SK-N-SH (cell line): ENCODE measurements around the gene GNG11. TPM values are rescaled to one million over a fixed set of nuclear protein-coding genes. Genes with fewer than 3 reads are reported as not detected.

Experiments used
- CTCF ChIA-PET: fragments of 300-600, 350-600 bp; formaldehyde crosslinking; extraction: SDS; loops from one replicate; lab custom pipeline; 2021; lab: Yijun Ruan, JAX
- POLR2A ChIA-PET: fragments of 350-600 bp; sonication (Branson Sonifier 250); formaldehyde crosslinking; extraction: SDS; loops from one replicate; lab custom pipeline; 2020; ENCODE audit warnings: antibody characterized with exemption, inconsistent platforms; lab: Yijun Ruan, JAX
- DNase-seq: peaks from one replicate; pipeline ENCODE4 v3.0.0; 2012
- H2AFZ ChIP-seq: fragments of 200-600 bp; sonication (generic); 2 replicates; pipeline ENCODE4 v1.8.1; 2016; ENCODE audit warnings: antibody characterized with exemption, mild to moderate bottlenecking, low read depth
- H3F3A ChIP-seq: fragments of 200-600 bp; sonication (generic); replicated peaks from 2 replicates; pipeline ENCODE3; 2016; ENCODE audit warnings: antibody characterized with exemption, mild to moderate bottlenecking; ENCODE audit not compliant: insufficient read depth
- H3K27ac ChIP-seq, 2 experiments: fragments of 200-500 bp in 1 of 2; fragments of 200-600 bp in 1 of 2; sonication (Bioruptor generic) in 1 of 2; sonication (generic), shearing (Covaris generic) in 1 of 2; 2 replicates each; pipeline versions ENCODE4 v1.5.1 to v1.6.1; 2014 to 2016; ENCODE audit warnings: low read depth in 2 of 2, inconsistent platforms in 1 of 2, low read length in 1 of 2, mild to moderate bottlenecking in 1 of 2, mixed read lengths in 1 of 2
- H3K27me3 ChIP-seq: fragments of 200-600 bp; sonication (generic), shearing (Covaris generic); 2 replicates; pipeline ENCODE4 v1.6.1; 2016; ENCODE audit warnings: mixed run types; ENCODE audit not compliant: insufficient read depth
- H3K36me3 ChIP-seq, 2 experiments: fragments of 200-500 bp in 1 of 2; fragments of 200-600 bp in 1 of 2; sonication (Bioruptor generic) in 1 of 2; sonication (generic) in 1 of 2; replicated peaks in 1 of 2; 2 replicates each; pipeline versions ENCODE3 to v1.5.1; 2014 to 2016; ENCODE audit warnings: low read length in 1 of 2, mild to moderate bottlenecking in 1 of 2; ENCODE audit not compliant: insufficient read depth in 2 of 2, control insufficient read depth in 1 of 2
- H3K4me1 ChIP-seq, 2 experiments: fragments of 200-500 bp in 1 of 2; fragments of 200-600 bp in 1 of 2; sonication (Bioruptor generic) in 1 of 2; sonication (generic), shearing (Covaris generic) in 1 of 2; 2 replicates each; pipeline versions ENCODE4 v1.5.1 to v1.6.1; 2014 to 2016; ENCODE audit warnings: low read depth in 1 of 2, low read length in 1 of 2, mixed run types in 1 of 2; ENCODE audit not compliant: insufficient read depth in 2 of 2, control insufficient read depth in 1 of 2
- H3K4me2 ChIP-seq: fragments of 200-600 bp; sonication (generic), shearing (Covaris generic); 2 replicates; pipeline ENCODE4 v1.6.1; 2017; ENCODE audit warnings: mixed run types
- H3K4me3 ChIP-seq, 2 experiments: fragments of 200-500 bp in 1 of 2; fragments of 200-600 bp in 1 of 2; sonication (Bioruptor generic) in 1 of 2; sonication (generic), shearing (Covaris generic) in 1 of 2; 2 replicates each; pipeline versions ENCODE4 v1.5.1 to v1.8.1; 2014 to 2016; ENCODE audit warnings: low read depth in 2 of 2, inconsistent platforms in 1 of 2, low read length in 1 of 2, mild to moderate bottlenecking in 1 of 2, mixed read lengths in 1 of 2, moderate library complexity in 1 of 2
- H3K79me2 ChIP-seq: fragments of 200-600 bp; sonication (generic); 2 replicates; pipeline ENCODE4 v1.8.1; 2017; ENCODE audit warnings: mild to moderate bottlenecking; ENCODE audit not compliant: insufficient read depth
- H3K9ac ChIP-seq: fragments of 200-600 bp; sonication (generic); 2 replicates; pipeline ENCODE4 v1.6.1; 2017; ENCODE audit warnings: mixed run types
- H3K9me2 ChIP-seq: fragments of 200-600 bp; sonication (generic); 2 replicates; pipeline ENCODE4 v1.6.1; 2017; ENCODE audit warnings: mixed run types
- H3K9me3 ChIP-seq: fragments of 200-600 bp; sonication (generic); 2 replicates; pipeline ENCODE4 v1.6.1; 2017; ENCODE audit warnings: mixed run types, mild to moderate bottlenecking, moderate library complexity
- H4K20me1 ChIP-seq: fragments of 200-600 bp; sonication (generic); 2 replicates; pipeline ENCODE4 v1.6.1; 2017; ENCODE audit warnings: mild to moderate bottlenecking, mixed run types; ENCODE audit not compliant: insufficient read depth
- ELF1 ChIP-seq: IDR thresholded peaks from 2 replicates; pipeline ENCODE4 v1.4.0; 2012
- EZH2phosphoT487 ChIP-seq: fragments of 200-600 bp; sonication (generic); IDR thresholded peaks from 2 replicates; pipeline ENCODE4 v1.6.1; 2017; ENCODE audit warnings: low read depth, mixed run types, mild to moderate bottlenecking, antibody characterized with exemption, moderate library complexity, borderline replicate concordance
- RCOR1 ChIP-seq: fragments of 150-350 bp; IDR thresholded peaks from 2 replicates; pipeline ENCODE4 v1.6.1; 2017; ENCODE audit warnings: antibody characterized with exemption, low read length
- REST ChIP-seq: IDR thresholded peaks from 2 replicates; pipeline ENCODE4 v1.6.1; 2012; ENCODE audit warnings: mild to moderate bottlenecking, low read depth, low read length, moderate library complexity
- SMC3 ChIP-seq: IDR thresholded peaks from 2 replicates; pipeline ENCODE4 v1.6.1; 2012; ENCODE audit warnings: low read depth, low read length, improper control_type of control experiment
- TAF1 ChIP-seq: IDR thresholded peaks from 2 replicates; pipeline ENCODE4 v1.6.1; 2012; ENCODE audit warnings: low read depth, mild to moderate bottlenecking, low read length, moderate library complexity, borderline replicate concordance
- TCF12 ChIP-seq: IDR thresholded peaks from 2 replicates; pipeline ENCODE4 v1.4.0; 2012
- USF1 ChIP-seq: IDR thresholded peaks from 2 replicates; pipeline ENCODE4 v1.4.0; 2012; ENCODE audit warnings: low read depth, borderline replicate concordance
- USF2 ChIP-seq: fragments of 150-350 bp; IDR thresholded peaks from 2 replicates; pipeline ENCODE4 v1.6.1; 2017; ENCODE audit warnings: antibody characterized with exemption, low read length, low read depth, borderline replicate concordance
- WGBS: methylation state at CpG from one replicate; pipeline ENCODE4 v1.1.6; 2017; ENCODE audit warnings: low lambda C conversion rate; 5-methylcytosine and 5-hydroxymethylcytosine counted together
- polyA plus RNA-seq, 3 experiments: library from polyadenylated mRNA; depleted of rRNA; stranded (reverse); fragments of >200 nt; gene quantifications; 2 replicates each; pipeline ENCODE4 v1.2.3, GENCODE V29; 2012

The GNG11 gene
- polyA plus RNA-seq, 1 of the 3 experiments (the other 2 are of a cell fraction): 11.5 TPM

GRCh38 chr7:93927585-93927984 is 6.0 kb downstream of the GNG11 start:
- Histone ChIP-seq H3K9me3 (no peaks in the 10 kb centered on the region), H3K79me2 (peaks cover 22% of the 10 kb centered on the region), H3K36me3 (peaks cover 13 to 23% of the 10 kb centered on the region in 2 experiments), H3K27ac (no peak overlapping the region; a peak in 1 of 4 replicates), H3K9me2 (no peaks in the 10 kb centered on the region), H4K20me1 (no peaks in the 10 kb centered on the region), H3K9ac (no peak overlapping the region), H3K4me2 (no peak overlapping the region), H2AFZ (no peak overlapping the region), H3K27me3 (no peaks in the 10 kb centered on the region), H3K4me3 (no peak overlapping the region)
- DNase-seq: no peak
- POLR2A ChIA-PET: no interaction called here
- CTCF ChIA-PET: interaction anchor here (1.4 to 2.5 kb wide), 3 partner anchors 28 to 160 kb away, joined by 3 to 8 read pairs (median 6); no protein-coding TSS in a partner anchor
- TF ChIP-seq TAF1: no peak
- TF ChIP-seq REST: no peak
- TF ChIP-seq, all 33 proteins: peak for 0
- WGBS: 91% methylated on average over 3 of the region's 3 CpGs
- H3K4me1 ChIP-seq: peaks cover 9 to 11% of the 10 kb centered on the region in 2 experiments; a peak in 3 of 4 replicates
- H3F3A ChIP-seq: peaks cover 4% of the 10 kb centered on the region

- H3K4me3 ChIP-seq: no peak overlapping the region
These were observed 10.1 kb downstream of the GNG11 start for GRCh38 chr7:93931655-93932054.

More at GRCh38 chr7:93931655-93932054, 10.1 kb downstream of the GNG11 start:
- H2AFZ ChIP-seq: no peak overlapping the region
- H3K27me3 ChIP-seq: no peaks in the 10 kb centered on the region
- DNase-seq: no peak
- TF ChIP-seq ELF1 (no peak), SMC3 (no peak), TAF1 (no peak), EZH2phosphoT487 (no peak), TCF12 (no peak), USF1 (no peak), USF2 (no peak), RCOR1 (no peak)
- ChIA-PET CTCF (interaction anchor here (0.6 to 1.2 kb wide), 4 partner anchors 10 to 279 kb away, joined by 3 read pairs; no protein-coding TSS in a partner anchor), POLR2A (interaction anchor here (0.9 kb wide), 1 partner anchor 10 kb away, joined by 4 read pairs; no protein-coding TSS in a partner anchor)
- H3K79me2 ChIP-seq: no peaks in the 10 kb centered on the region
- H3K36me3 ChIP-seq: peaks cover 1 to 12% of the 10 kb centered on the region in 2 experiments
- H4K20me1 ChIP-seq: no peaks in the 10 kb centered on the region
- H3K27ac ChIP-seq: no peak overlapping the region
- H3F3A ChIP-seq: peaks cover 4% of the 10 kb centered on the region
- H3K9me2 ChIP-seq: no peaks in the 10 kb centered on the region
- H3K4me1 ChIP-seq: peaks cover 0 to 5% of the 10 kb centered on the region in 2 experiments; a peak in 2 of 4 replicates
- no peaks in the 10 kb centered on the region for H3K9me3 ChIP-seq
- no peak overlapping the region for H3K9ac ChIP-seq
- WGBS: 89% methylated on average over 3 of the region's 3 CpGs
- H3K4me2 ChIP-seq: no peak overlapping the region
